HepG2 (cell line): ENCODE results near the gene MIDN. TPM values are rescaled to one million over a fixed set of nuclear protein-coding genes. Genes with fewer than 3 reads are reported as not detected.

ENCODE experiments used
- CCDC6 ChIP-seq: sonication (generic); formaldehyde crosslinking; IDR thresholded peaks from 2 replicates; pipeline ENCODE4 v1.8.1; 2022; ENCODE audit warnings: mild to moderate bottlenecking, missing genetic modification reagents, moderate library complexity
- ETV5 ChIP-seq: IDR thresholded peaks from 2 replicates; pipeline ENCODE4 v1.6.1; 2018; ENCODE audit warnings: missing biosample characterization, missing genetic modification reagents, inconsistent platforms, borderline replicate concordance
- HIC2 ChIP-seq: sonication (generic); formaldehyde crosslinking; IDR thresholded peaks from 2 replicates; pipeline ENCODE4 v1.9.0; 2022; ENCODE audit warnings: low read depth, missing genetic modification reagents
- KAT7 ChIP-seq: IDR thresholded peaks from 2 replicates; pipeline ENCODE4 v1.6.1; 2018; ENCODE audit warnings: borderline replicate concordance, missing compliant biosample characterization
- NFE2L1 ChIP-seq: sonication (generic); formaldehyde crosslinking; IDR thresholded peaks from 2 replicates; pipeline ENCODE4 v1.4.0; 2020; ENCODE audit warnings: missing genetic modification reagents, mild to moderate bottlenecking, borderline replicate concordance
- ZFP90 ChIP-seq: sonication (generic); formaldehyde crosslinking; IDR thresholded peaks from 2 replicates; pipeline ENCODE4 v1.8.0; 2022; ENCODE audit warnings: missing genetic modification reagents, mild to moderate bottlenecking, inconsistent platforms, borderline replicate concordance
- ZNF224 ChIP-seq: sonication (generic); formaldehyde crosslinking; IDR thresholded peaks from 2 replicates; pipeline ENCODE4 v1.5.0; 2020; ENCODE audit warnings: mild to moderate bottlenecking, missing genetic modification reagents
- ZNF280B ChIP-seq: sonication (generic); formaldehyde crosslinking; IDR thresholded peaks from 2 replicates; pipeline ENCODE4 v1.5.0; 2020; ENCODE audit warnings: missing genetic modification reagents, mild to moderate bottlenecking, borderline replicate concordance
- ZNF530 ChIP-seq: sonication (generic); formaldehyde crosslinking; IDR thresholded peaks from 2 replicates; pipeline ENCODE4 v1.5.0; 2020; ENCODE audit warnings: low read depth, mild to moderate bottlenecking, missing genetic modification reagents
- ZNF572 ChIP-seq: sonication (generic); formaldehyde crosslinking; IDR thresholded peaks from 2 replicates; pipeline ENCODE4 v1.5.1; 2020; ENCODE audit warnings: mild to moderate bottlenecking, missing genetic modification reagents
- ZNF589 ChIP-seq: sonication (generic); formaldehyde crosslinking; conservative IDR thresholded peaks from 2 replicates; pipeline ENCODE4 v1.8.0; 2022; ENCODE audit warnings: mild to moderate bottlenecking, moderate library complexity, missing genetic modification reagents
- ZNF746 ChIP-seq: sonication (generic); formaldehyde crosslinking; IDR thresholded peaks from 2 replicates; pipeline ENCODE4 v1.8.0; 2022; ENCODE audit warnings: mild to moderate bottlenecking, missing genetic modification reagents
- ZZZ3 ChIP-seq: sonication (generic); formaldehyde crosslinking; IDR thresholded peaks from 2 replicates; pipeline ENCODE4 v1.4.0; 2020; ENCODE audit warnings: missing genetic modification reagents, mild to moderate bottlenecking, borderline replicate concordance
- polyA plus RNA-seq, 8 experiments: library from polyadenylated mRNA; depleted of rRNA in 3 of 8; stranded (reverse) in 7 of 8; unstranded in 1 of 8; fragments of >200 nt; fragmentation: Illumina TruSeq in 4 of 8; extraction: Trizol in 4 of 8; gene quantifications; 2 replicates each; pipeline versions ENCODE4 v1.2.1 to v1.2.3, GENCODE V29; 2011 to 2016; ENCODE audit warnings: low read depth in 4 of 8, missing spikeins in 1 of 8, mixed read lengths in 1 of 8; ENCODE audit not compliant: insufficient read depth in 1 of 8
- total RNA-seq, 5 experiments: library from RNA; depleted of rRNA; stranded (reverse); fragments of >200 nt; fragmentation: Illumina TruSeq; extraction: Trizol; gene quantifications; 2 replicates each; pipeline ENCODE4 v1.2.3, GENCODE V29; 2016; ENCODE audit warnings: low read depth in 1 of 5
- TF ChIP-seq, protein P1 (sequence below): sonication (generic); formaldehyde crosslinking; IDR thresholded peaks from 2 replicates; pipeline ENCODE4 v1.8.1; 2023; ENCODE audit warnings: missing genetic modification reagents, inconsistent platforms, borderline replicate concordance
- TF ChIP-seq, protein P2 (sequence below): sonication (generic); formaldehyde crosslinking; IDR thresholded peaks from 2 replicates; pipeline ENCODE4 v1.4.0; 2020; ENCODE audit warnings: mild to moderate bottlenecking, missing genetic modification reagents
- TF ChIP-seq, protein P3 (sequence below): sonication (generic); formaldehyde crosslinking; IDR thresholded peaks from 2 replicates; pipeline ENCODE4 v1.5.1; 2020; ENCODE audit warnings: missing genetic modification reagents, mild to moderate bottlenecking, borderline replicate concordance
- TF ChIP-seq, protein P4 (sequence below): sonication (generic); formaldehyde crosslinking; IDR thresholded peaks from 2 replicates; pipeline ENCODE4 v1.4.0; 2020; ENCODE audit warnings: missing genetic modification reagents

Gene MIDN
- total and polyA plus RNA-seq, 2 of the 13 experiments (the other 11 are each of a cell fraction or from before 2014, with no cell fraction given), result 8.4 to 18.0 TPM

DNA sequence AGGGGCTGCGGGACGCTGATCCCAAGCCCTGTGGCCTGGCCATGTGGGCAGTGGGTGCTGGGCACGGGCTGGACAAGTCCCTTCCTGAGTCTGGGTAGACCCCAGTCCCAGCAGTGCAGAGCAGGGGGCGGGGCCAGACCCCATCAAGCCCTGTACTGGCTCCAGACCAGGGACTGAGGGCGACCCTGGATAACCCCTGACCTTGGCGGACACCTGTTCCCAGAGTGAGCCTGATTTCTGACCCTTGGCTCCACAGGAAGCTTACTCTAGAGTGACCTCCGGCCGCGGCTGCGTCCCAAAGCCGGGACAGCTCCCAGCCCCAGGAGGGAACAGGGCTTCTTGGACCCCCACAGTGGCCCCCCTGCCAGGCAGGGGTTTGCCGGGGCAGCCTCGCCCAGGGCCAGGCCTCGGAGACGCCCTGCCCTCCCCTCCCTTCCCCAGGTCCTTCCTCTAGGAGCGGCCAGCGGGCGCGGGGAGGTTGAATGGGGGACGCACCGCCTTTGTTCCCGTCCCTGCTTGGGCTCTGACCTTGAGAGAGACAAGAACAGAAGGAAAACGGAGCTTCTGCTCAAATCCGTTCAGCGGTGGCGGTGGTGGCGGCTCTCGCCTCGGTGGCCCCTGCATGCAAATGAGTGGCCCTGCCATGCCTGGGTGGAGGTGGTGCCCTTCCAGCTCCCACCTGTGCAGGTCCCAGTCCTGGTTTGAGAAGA lies 35.0 kb downstream of the MIDN start (continued):
- TF ChIP-seq, protein P1, sequence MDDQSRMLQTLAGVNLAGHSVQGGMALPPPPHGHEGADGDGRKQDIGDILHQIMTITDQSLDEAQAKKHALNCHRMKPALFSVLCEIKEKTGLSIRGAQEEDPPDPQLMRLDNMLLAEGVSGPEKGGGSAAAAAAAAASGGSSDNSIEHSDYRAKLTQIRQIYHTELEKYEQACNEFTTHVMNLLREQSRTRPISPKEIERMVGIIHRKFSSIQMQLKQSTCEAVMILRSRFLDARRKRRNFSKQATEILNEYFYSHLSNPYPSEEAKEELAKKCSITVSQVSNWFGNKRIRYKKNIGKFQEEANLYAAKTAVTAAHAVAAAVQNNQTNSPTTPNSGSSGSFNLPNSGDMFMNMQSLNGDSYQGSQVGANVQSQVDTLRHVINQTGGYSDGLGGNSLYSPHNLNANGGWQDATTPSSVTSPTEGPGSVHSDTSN, result no peak
- TF ChIP-seq CCDC6, result no peak
- TF ChIP-seq, protein P2, sequence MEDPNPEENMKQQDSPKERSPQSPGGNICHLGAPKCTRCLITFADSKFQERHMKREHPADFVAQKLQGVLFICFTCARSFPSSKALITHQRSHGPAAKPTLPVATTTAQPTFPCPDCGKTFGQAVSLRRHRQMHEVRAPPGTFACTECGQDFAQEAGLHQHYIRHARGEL, result no peak
- TF ChIP-seq ETV5, result peak; percentile 84; the same call in 1 of the 2 replicates
- TF ChIP-seq, protein P3, sequence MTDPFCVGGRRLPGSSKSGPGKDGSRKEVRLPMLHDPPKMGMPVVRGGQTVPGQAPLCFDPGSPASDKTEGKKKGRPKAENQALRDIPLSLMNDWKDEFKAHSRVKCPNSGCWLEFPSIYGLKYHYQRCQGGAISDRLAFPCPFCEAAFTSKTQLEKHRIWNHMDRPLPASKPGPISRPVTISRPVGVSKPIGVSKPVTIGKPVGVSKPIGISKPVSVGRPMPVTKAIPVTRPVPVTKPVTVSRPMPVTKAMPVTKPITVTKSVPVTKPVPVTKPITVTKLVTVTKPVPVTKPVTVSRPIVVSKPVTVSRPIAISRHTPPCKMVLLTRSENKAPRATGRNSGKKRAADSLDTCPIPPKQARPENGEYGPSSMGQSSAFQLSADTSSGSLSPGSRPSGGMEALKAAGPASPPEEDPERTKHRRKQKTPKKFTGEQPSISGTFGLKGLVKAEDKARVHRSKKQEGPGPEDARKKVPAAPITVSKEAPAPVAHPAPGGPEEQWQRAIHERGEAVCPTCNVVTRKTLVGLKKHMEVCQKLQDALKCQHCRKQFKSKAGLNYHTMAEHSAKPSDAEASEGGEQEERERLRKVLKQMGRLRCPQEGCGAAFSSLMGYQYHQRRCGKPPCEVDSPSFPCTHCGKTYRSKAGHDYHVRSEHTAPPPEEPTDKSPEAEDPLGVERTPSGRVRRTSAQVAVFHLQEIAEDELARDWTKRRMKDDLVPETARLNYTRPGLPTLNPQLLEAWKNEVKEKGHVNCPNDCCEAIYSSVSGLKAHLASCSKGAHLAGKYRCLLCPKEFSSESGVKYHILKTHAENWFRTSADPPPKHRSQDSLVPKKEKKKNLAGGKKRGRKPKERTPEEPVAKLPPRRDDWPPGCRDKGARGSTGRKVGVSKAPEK, result peak; percentile 42; the same call in 1 of the 2 replicates
- no peak for TF ChIP-seq ZNF589 (CRISPR knock-in tag)
- TF ChIP-seq NFE2L1 (CRISPR knock-in tag), result no peak
- peak; percentile 52; the same call in 1 of the 2 replicates for TF ChIP-seq ZNF746 (CRISPR knock-in tag)
- TF ChIP-seq ZFP90 (CRISPR knock-in tag), result peak; percentile 79
- TF ChIP-seq ZNF224 (CRISPR knock-in tag), result peak; percentile 79
- TF ChIP-seq ZNF530 (CRISPR knock-in tag), result no peak
- TF ChIP-seq ZNF572, result no peak
- TF ChIP-seq ZNF280B (CRISPR knock-in tag), result peak; percentile 45; the same call in 1 of the 2 replicates
- TF ChIP-seq, protein P4, sequence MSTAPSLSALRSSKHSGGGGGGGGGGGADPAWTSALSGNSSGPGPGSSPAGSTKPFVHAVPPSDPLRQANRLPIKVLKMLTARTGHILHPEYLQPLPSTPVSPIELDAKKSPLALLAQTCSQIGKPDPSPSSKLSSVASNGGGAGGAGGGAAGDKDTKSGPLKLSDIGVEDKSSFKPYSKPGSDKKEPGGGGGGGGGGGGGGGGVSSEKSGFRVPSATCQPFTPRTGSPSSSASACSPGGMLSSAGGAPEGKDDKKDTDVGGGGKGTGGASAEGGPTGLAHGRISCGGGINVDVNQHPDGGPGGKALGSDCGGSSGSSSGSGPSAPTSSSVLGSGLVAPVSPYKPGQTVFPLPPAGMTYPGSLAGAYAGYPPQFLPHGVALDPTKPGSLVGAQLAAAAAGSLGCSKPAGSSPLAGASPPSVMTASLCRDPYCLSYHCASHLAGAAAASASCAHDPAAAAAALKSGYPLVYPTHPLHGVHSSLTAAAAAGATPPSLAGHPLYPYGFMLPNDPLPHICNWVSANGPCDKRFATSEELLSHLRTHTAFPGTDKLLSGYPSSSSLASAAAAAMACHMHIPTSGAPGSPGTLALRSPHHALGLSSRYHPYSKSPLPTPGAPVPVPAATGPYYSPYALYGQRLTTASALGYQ, result peak; percentile 35; the same call in 1 of the 2 replicates
- peak; percentile 69; the same call in 1 of the 2 replicates for TF ChIP-seq HIC2
- no peak for TF ChIP-seq KAT7 (CRISPR knock-in tag)
- TF ChIP-seq ZZZ3 (CRISPR knock-in tag), result no peak
